CD4-positive, alpha-beta T cell (primary cell): ENCODE results near the gene ERCC5. TPM values are rescaled to one million over a fixed set of nuclear protein-coding genes. Genes with fewer than 3 reads are reported as not detected.

Source experiments
- ATAC-seq: fragments of 200-7000 bp; cut with Tn5 transposase; one replicate; pipeline ENCODE4 v1.10.0; 2022; ENCODE audit warnings: mild to moderate bottlenecking; ENCODE audit not compliant: poor library complexity
- CTCF ChIA-PET: fragments of 350-600 bp; sonication (Branson Sonifier 250); formaldehyde crosslinking; loops from one replicate; lab custom pipeline; 2021; ENCODE audit warnings: antibody characterized with exemption, inconsistent platforms; lab: Charles Lee
- POLR2A ChIA-PET: fragments of 350-600 bp; sonication (Branson Sonifier 250); formaldehyde crosslinking; loops from one replicate; lab custom pipeline; 2021; ENCODE audit warnings: antibody characterized with exemption, inconsistent platforms; lab: Charles Lee
- DNase-seq, 14 experiments: peaks; one replicate each; pipeline ENCODE4 v3.0.0-alpha.2; 2013 to 2020; ENCODE audit warnings: mixed read lengths in 2 of 14
- H3K27ac ChIP-seq, 2 donors: one replicate each; pipeline versions ENCODE4 v1.5.1 to v1.7.0; 2013; ENCODE audit warnings: low read length in 2 of 2, low read depth in 1 of 2, mild to moderate bottlenecking in 1 of 2
- H3K27me3 ChIP-seq, 2 experiments: 1 replicate in 1 of 2; 2 replicates in 1 of 2; pipeline versions ENCODE4 v1.6.1 to v1.7.0; 2013; ENCODE audit warnings: low read length in 2 of 2, control low read depth in 1 of 2, mild to moderate bottlenecking in 1 of 2, moderate library complexity in 1 of 2; ENCODE audit not compliant: insufficient read depth in 2 of 2, control insufficient read depth in 1 of 2
- H3K36me3 ChIP-seq: one replicate; pipeline ENCODE4 v1.6.1; 2013; ENCODE audit warnings: low read length, control low read depth; ENCODE audit not compliant: insufficient read depth
- H3K4me1 ChIP-seq: one replicate; pipeline ENCODE4 v1.6.1; 2013; ENCODE audit warnings: low read length, control low read depth; ENCODE audit not compliant: insufficient read depth
- H3K4me3 ChIP-seq: one replicate; pipeline ENCODE4 v1.5.1; 2013; ENCODE audit warnings: mild to moderate bottlenecking, low read length, moderate library complexity
- H3K9me3 ChIP-seq, 2 experiments: 1 replicate in 1 of 2; 2 replicates in 1 of 2; pipeline versions ENCODE4 v1.6.1 to v1.7.0; 2013; ENCODE audit warnings: low read length in 2 of 2, mild to moderate bottlenecking in 2 of 2, control low read depth in 1 of 2, moderate library complexity in 1 of 2; ENCODE audit not compliant: control insufficient read depth in 1 of 2, insufficient read depth in 1 of 2
- H3K27ac Mint-ChIP-seq: one replicate; pipeline ENCODE4 v1.8.0; 2020; ENCODE audit warnings: mixed read lengths
- H3K27me3 Mint-ChIP-seq: one replicate; pipeline ENCODE4 v1.8.0; 2021; ENCODE audit warnings: mixed read lengths
- H3K36me3 Mint-ChIP-seq: one replicate; pipeline ENCODE4 v1.8.0; 2021; ENCODE audit warnings: low read depth, mixed read lengths
- H3K4me1 Mint-ChIP-seq: one replicate; pipeline ENCODE4 v1.8.0; 2021; ENCODE audit warnings: low read depth, mixed read lengths
- H3K4me3 Mint-ChIP-seq: one replicate; pipeline ENCODE4 v1.8.0; 2020; ENCODE audit warnings: mild to moderate bottlenecking, mixed read lengths
- H3K9me3 Mint-ChIP-seq: one replicate; pipeline ENCODE4 v1.8.0; 2020; ENCODE audit warnings: mixed read lengths
- CTCF ChIP-seq: fragments of 200-600 bp; IDR thresholded peaks from one replicate; pipeline ENCODE4 v1.8.0; 2022; ENCODE audit warnings: antibody characterized with exemption, mild to moderate bottlenecking
- intact Hi-C, 2 experiments: fragments of 100-400 bp; cut with DNase I in 1 of 2; cut with micrococcal nuclease in 1 of 2; formaldehyde crosslinking; loops; one replicate each; pipeline versions ENCODE4 v1.15.1 to v1.9.0; 2023 to 2025; cut with DNase I, micrococcal nuclease
- total RNA-seq, 174 experiments: library from RNA in 2 of 174; stranded (reverse) in 2 of 174; gene quantifications; one replicate each; pipeline ENCODE4 v1.2.3 and lab custom pipeline; 2021 to 2026

Gene ERCC5
- total RNA-seq, 2 experiments from 2014 or later = 129 to 136 TPM

GRCh38 chr13:102807699-102808098 is 38.1 kb upstream of the ERCC5 start:
- no peaks in the 10 kb centered on the region for H3K4me1 ChIP-seq
- no peak for ATAC-seq
- H3K36me3 ChIP-seq = no peaks in the 10 kb centered on the region
- no peak for TF ChIP-seq CTCF
- intact Hi-C loops = no loop called here
- no peak overlapping the region for H3K27ac ChIP-seq
- peaks cover 11% of the 10 kb centered on the region for H3K4me1 Mint-ChIP-seq
- no peak overlapping the region for H3K4me3 Mint-ChIP-seq
- no peaks in the 10 kb centered on the region for H3K27me3 ChIP-seq
- CTCF ChIA-PET = no interaction called here
- H3K9me3 Mint-ChIP-seq = no peaks in the 10 kb centered on the region
- peaks cover 0 to 3% of the 10 kb centered on the region in 2 experiments for H3K9me3 ChIP-seq
- H3K27me3 Mint-ChIP-seq = no peaks in the 10 kb centered on the region
- H3K36me3 Mint-ChIP-seq = peaks cover 27% of the 10 kb centered on the region
- POLR2A ChIA-PET = no interaction called here
- H3K4me3 ChIP-seq = no peak overlapping the region
- H3K27ac Mint-ChIP-seq = no peak overlapping the region
- DNase-seq = no peak

- Histone ChIP-seq H3K27ac (no peak overlapping the region), H3K9me3 (peaks cover 0 to 3% of the 10 kb centered on the region in 2 experiments), H3K4me3 (no peak overlapping the region), H3K36me3 (peaks cover 6% of the 10 kb centered on the region), H3K4me1 (no peaks in the 10 kb centered on the region), H3K27me3 (no peaks in the 10 kb centered on the region)
- peaks cover 16% of the 10 kb centered on the region for H3K4me1 Mint-ChIP-seq
- DNase-seq (no peak), ATAC-seq (no peak)
- ChIA-PET CTCF (no interaction called here), POLR2A (interaction anchor here (1.1 kb wide), 1 partner anchor 12 kb away, joined by 3 read pairs; no protein-coding TSS in a partner anchor)
- intact Hi-C loops = no loop called here
- no peak overlapping the region for H3K4me3 Mint-ChIP-seq
- H3K27me3 Mint-ChIP-seq = no peaks in the 10 kb centered on the region
- H3K9me3 Mint-ChIP-seq = no peaks in the 10 kb centered on the region
- H3K27ac Mint-ChIP-seq = no peak overlapping the region
- H3K36me3 Mint-ChIP-seq = peaks cover 45% of the 10 kb centered on the region
- no peak for TF ChIP-seq CTCF
Observed at GRCh38 chr13:102812611-102813287, 33.1 kb upstream of the ERCC5 start.

- H3K4me1 Mint-ChIP-seq = peaks cover 16% of the 10 kb centered on the region
- TF ChIP-seq CTCF = no peak
- intact Hi-C loops = no loop called here
- ATAC-seq (no peak), DNase-seq (no peak)
- no peaks in the 10 kb centered on the region for H3K9me3 Mint-ChIP-seq
- H3K27ac ChIP-seq = no peak overlapping the region
- no peaks in the 10 kb centered on the region for H3K27me3 ChIP-seq
- H3K36me3 Mint-ChIP-seq = peaks cover 50% of the 10 kb centered on the region
- ChIA-PET POLR2A (interaction anchor here (1.1 kb wide), 2 partner anchors 14 to 40 kb away, joined by 3 read pairs; partner anchors contain the start of gene TEX30), CTCF (no interaction called here)
- H3K27ac Mint-ChIP-seq = no peak overlapping the region
- peaks cover 0 to 3% of the 10 kb centered on the region in 2 experiments for H3K9me3 ChIP-seq
- H3K4me1 ChIP-seq = no peaks in the 10 kb centered on the region
- H3K27me3 Mint-ChIP-seq = no peaks in the 10 kb centered on the region
- peaks cover 6% of the 10 kb centered on the region for H3K36me3 ChIP-seq
- H3K4me3 ChIP-seq = no peak overlapping the region
- H3K4me3 Mint-ChIP-seq = no peak overlapping the region
Observed at GRCh38 chr13:102814025-102814607, 31.7 kb upstream of the ERCC5 start.
